ENCODE results near the gene USP49. TPM values are rescaled to one million over a fixed set of nuclear protein-coding genes. Genes with fewer than 3 reads are reported as not detected.

The USP49 gene
- total RNA-seq, 1 experiment from 2014 or later, result 4.1 TPM

DNA sequence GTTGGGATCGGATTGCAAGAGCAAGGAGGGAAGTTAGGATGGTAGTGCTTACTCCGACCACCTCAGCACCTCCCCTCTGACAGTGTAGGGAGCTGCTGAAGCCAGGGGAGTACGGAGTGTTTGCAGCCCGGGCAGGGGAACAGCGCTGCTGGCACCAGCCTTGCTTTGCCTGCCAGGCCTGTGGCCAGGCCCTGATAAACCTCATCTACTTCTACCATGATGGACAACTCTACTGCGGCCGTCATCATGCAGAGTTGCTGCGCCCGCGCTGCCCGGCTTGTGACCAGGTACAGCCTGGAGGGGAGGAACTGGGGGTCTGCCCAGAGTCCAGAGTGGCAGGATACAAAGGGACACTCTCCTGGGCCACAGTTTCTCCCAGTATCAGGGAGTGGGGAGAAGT lies 109.9 kb downstream of the USP49 start:
- peak overlapping the region; percentile 51 for H3K27ac Mint-ChIP-seq (ENCODE audit: low read depth, unreplicated experiment)
- no peaks in the 10 kb centered on the region for H3K9me3 Mint-ChIP-seq (ENCODE audit: unreplicated experiment)
- no TSS peak for BruUV-seq (replicated peaks)
- peaks cover 23% of the 10 kb centered on the region for H3K36me3 Mint-ChIP-seq (ENCODE audit: insufficient read depth, unreplicated experiment)
- intact Hi-C loops (cut with micrococcal nuclease), result loop anchor here (5.0 to 10.0 kb wide), 2 partner anchors 152 to 430 kb away; partner anchors contain the start of gene MRPS10
- ChIA-PET POLR2A (interaction anchor here (0.5 to 5.9 kb wide), 4 partner anchors 241 to 1421 kb away, joined by 3 to 100 read pairs (median 3); partner anchors contain the start of gene TAF8), CTCF (interaction anchor here (0.7 to 5.3 kb wide), 15 partner anchors 9 to 259 kb away, joined by 3 to 48 read pairs (median 4); partner anchors contain the start of genes BYSL and MED20)
- H3K27me3 Mint-ChIP-seq (ENCODE audit: insufficient read depth, unreplicated experiment), result no peaks in the 10 kb centered on the region
- H3K4me1 Mint-ChIP-seq (ENCODE audit: insufficient read depth, unreplicated experiment), result peaks cover 23% of the 10 kb centered on the region
- DNase-seq (ENCODE audit: unreplicated experiment), result no peak
- TF ChIP-seq, protein P1, sequence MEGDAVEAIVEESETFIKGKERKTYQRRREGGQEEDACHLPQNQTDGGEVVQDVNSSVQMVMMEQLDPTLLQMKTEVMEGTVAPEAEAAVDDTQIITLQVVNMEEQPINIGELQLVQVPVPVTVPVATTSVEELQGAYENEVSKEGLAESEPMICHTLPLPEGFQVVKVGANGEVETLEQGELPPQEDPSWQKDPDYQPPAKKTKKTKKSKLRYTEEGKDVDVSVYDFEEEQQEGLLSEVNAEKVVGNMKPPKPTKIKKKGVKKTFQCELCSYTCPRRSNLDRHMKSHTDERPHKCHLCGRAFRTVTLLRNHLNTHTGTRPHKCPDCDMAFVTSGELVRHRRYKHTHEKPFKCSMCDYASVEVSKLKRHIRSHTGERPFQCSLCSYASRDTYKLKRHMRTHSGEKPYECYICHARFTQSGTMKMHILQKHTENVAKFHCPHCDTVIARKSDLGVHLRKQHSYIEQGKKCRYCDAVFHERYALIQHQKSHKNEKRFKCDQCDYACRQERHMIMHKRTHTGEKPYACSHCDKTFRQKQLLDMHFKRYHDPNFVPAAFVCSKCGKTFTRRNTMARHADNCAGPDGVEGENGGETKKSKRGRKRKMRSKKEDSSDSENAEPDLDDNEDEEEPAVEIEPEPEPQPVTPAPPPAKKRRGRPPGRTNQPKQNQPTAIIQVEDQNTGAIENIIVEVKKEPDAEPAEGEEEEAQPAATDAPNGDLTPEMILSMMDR (IDR thresholded peaks at IDR 0.05; ENCODE audit: unreplicated experiment), result no peak
- peak overlapping the region; percentile 47 for H3K4me3 Mint-ChIP-seq (ENCODE audit: unreplicated experiment)

DNA sequence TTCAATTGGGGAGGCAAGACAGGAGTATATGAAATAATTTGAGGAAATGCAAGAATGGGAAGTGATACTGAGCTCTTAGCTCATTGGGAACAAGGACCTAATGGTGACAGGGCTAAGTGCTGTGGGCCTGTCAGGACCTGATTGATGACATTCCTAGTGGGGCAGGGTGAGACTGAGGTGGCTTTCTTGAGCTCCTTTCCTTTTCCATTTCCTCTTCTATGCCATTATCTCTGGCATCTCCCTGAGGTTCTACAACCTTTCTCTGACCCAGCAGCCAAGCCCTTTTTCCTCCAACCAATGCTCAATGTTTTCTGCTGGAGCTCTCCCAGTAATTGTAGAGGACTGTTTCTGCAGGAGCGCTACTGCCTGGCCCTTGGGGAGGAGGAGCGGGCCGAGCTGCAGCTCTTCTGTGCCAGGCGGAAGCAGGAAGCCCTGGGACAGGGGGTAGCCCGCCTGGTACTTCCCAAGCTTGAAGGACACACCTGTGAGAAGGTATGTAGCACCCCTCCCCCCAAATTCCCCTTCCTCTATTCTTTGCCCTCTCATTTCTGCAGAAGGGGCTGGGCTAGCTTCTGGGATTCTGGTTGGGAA lies 110.5 kb downstream of the USP49 start:
- peaks cover 23% of the 10 kb centered on the region for H3K4me1 Mint-ChIP-seq (ENCODE audit: insufficient read depth, unreplicated experiment)
- DNase-seq (ENCODE audit: unreplicated experiment), result no peak
- no peaks in the 10 kb centered on the region for H3K9me3 Mint-ChIP-seq (ENCODE audit: unreplicated experiment)
- intact Hi-C loops (cut with micrococcal nuclease), result loop anchor here (5.0 to 10.0 kb wide), 2 partner anchors 153 to 430 kb away; partner anchors contain the start of gene MRPS10
- CTCF ChIA-PET, result interaction anchor here (0.7 to 5.3 kb wide), 13 partner anchors 9 to 416 kb away, joined by 3 to 48 read pairs (median 4); partner anchors contain the start of genes BYSL and MED20
- POLR2A ChIA-PET, result interaction anchor here (0.5 to 5.9 kb wide), 5 partner anchors 155 to 405 kb away, joined by 3 to 100 read pairs (median 3); partner anchors contain the start of gene TAF8
- TF ChIP-seq, protein P1 (IDR thresholded peaks at IDR 0.05; ENCODE audit: unreplicated experiment), result no peak
- H3K27me3 Mint-ChIP-seq (ENCODE audit: insufficient read depth, unreplicated experiment), result no peaks in the 10 kb centered on the region
- peaks cover 17% of the 10 kb centered on the region for H3K36me3 Mint-ChIP-seq (ENCODE audit: insufficient read depth, unreplicated experiment)
- no TSS peak for BruUV-seq (replicated peaks)
- H3K27ac Mint-ChIP-seq (ENCODE audit: low read depth, unreplicated experiment), result peak overlapping the region; percentile 51
- peak overlapping the region; percentile 47 for H3K4me3 Mint-ChIP-seq (ENCODE audit: unreplicated experiment)

DNA sequence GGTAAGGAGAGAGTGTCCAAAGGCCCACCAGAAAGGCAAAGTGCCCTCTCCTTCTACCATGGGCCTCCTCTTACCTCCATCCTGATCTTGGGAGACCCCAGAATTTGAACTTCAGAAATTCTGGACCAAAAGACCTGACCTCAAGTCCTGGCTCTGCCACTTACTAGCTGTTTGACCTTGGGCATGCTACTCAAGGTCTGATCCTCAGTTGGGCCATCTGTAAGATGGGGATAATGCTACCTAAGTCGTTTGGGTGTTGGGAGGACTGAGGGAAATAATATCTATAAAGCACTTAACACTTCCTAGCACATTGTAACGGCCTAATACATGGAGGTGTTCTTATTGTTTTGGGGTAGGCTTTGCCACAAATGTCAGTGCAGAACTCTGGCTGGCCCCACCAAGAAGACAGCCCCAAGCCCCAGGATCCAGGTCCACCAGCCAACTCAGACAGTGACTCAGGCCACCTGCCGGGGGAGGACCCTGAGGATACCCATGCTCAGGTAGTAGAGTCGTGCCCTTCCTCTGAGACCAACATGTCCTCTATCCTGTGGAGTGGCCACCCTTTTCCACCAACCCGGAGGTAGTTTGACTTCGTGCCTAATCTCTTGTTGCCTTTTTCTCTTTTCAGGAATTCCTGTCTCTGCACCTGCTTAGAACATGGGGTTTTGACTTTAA lies 111.9 kb downstream of the USP49 start:
- no peak overlapping the region for H3K4me3 Mint-ChIP-seq (ENCODE audit: unreplicated experiment)
- H3K27me3 Mint-ChIP-seq (ENCODE audit: insufficient read depth, unreplicated experiment), result no peaks in the 10 kb centered on the region
- CTCF ChIA-PET, result interaction anchor here (0.6 to 3.3 kb wide), 5 partner anchors 21 to 415 kb away, joined by 3 to 24 read pairs (median 3); no protein-coding TSS in a partner anchor
- POLR2A ChIA-PET, result interaction anchor here (5.9 kb wide), 1 partner anchor 264 kb away, joined by 100 read pairs; the partner anchor contains the start of gene TAF8
- TF ChIP-seq, protein P1 (IDR thresholded peaks at IDR 0.05; ENCODE audit: unreplicated experiment), result no peak
- H3K4me1 Mint-ChIP-seq (ENCODE audit: insufficient read depth, unreplicated experiment), result peaks cover 30% of the 10 kb centered on the region
- H3K36me3 Mint-ChIP-seq (ENCODE audit: insufficient read depth, unreplicated experiment), result peaks cover 10% of the 10 kb centered on the region
- no peak overlapping the region for H3K27ac Mint-ChIP-seq (ENCODE audit: low read depth, unreplicated experiment)
- DNase-seq (ENCODE audit: unreplicated experiment), result no peak
- intact Hi-C loops (cut with micrococcal nuclease), result loop anchor here (10.0 kb wide), 1 partner anchor 432 kb away; the partner anchor contains the start of gene MRPS10
- no peaks in the 10 kb centered on the region for H3K9me3 Mint-ChIP-seq (ENCODE audit: unreplicated experiment)
- no TSS peak for BruUV-seq (replicated peaks)

DNA sequence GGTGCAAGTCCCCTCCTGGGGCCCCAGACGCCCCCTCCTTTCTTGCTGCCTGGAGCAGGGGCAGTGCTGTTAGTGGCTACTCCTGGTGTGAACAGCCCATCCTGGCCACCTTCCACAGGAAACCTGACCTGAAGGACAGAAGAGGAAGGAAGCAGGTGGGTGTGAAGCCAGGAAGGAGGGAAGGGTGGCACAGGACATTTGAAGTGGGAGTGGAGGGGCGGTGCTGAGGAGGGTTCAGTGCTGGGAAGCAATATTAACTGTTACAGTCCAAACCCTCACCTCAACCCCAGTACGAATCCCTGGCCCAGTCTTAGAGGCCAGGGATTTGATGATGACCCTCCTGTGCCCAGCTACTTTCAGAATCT lies 113.8 kb downstream of the USP49 start:
- POLR2A ChIA-PET, result interaction anchor here (0.7 to 2.1 kb wide), 6 partner anchors 48 to 270 kb away, joined by 3 to 18 read pairs (median 4); partner anchors contain the start of gene TAF8
- intact Hi-C loops (cut with micrococcal nuclease), result loop anchor here (10.0 kb wide), 1 partner anchor 433 kb away; the partner anchor contains the start of gene MRPS10
- peak; percentile 47 for DNase-seq (ENCODE audit: unreplicated experiment)
- BruUV-seq (replicated peaks), result no TSS peak
- H3K4me3 Mint-ChIP-seq (ENCODE audit: unreplicated experiment), result peak overlapping the region; percentile 90
- CTCF ChIA-PET, result interaction anchor here (0.7 to 3.3 kb wide), 4 partner anchors 13 to 341 kb away, joined by 3 to 24 read pairs (median 4); no protein-coding TSS in a partner anchor
- H3K27ac Mint-ChIP-seq (ENCODE audit: low read depth, unreplicated experiment), result peak overlapping the region; percentile 12
- no peaks in the 10 kb centered on the region for H3K9me3 Mint-ChIP-seq (ENCODE audit: unreplicated experiment)
- peaks cover 30% of the 10 kb centered on the region for H3K4me1 Mint-ChIP-seq (ENCODE audit: insufficient read depth, unreplicated experiment)
- TF ChIP-seq, protein P1 (IDR thresholded peaks at IDR 0.05; ENCODE audit: unreplicated experiment), result no peak
- no peaks in the 10 kb centered on the region for H3K27me3 Mint-ChIP-seq (ENCODE audit: insufficient read depth, unreplicated experiment)
- peaks cover 11% of the 10 kb centered on the region for H3K36me3 Mint-ChIP-seq (ENCODE audit: insufficient read depth, unreplicated experiment)

Data from MCF 10A (cell line).